ENCODE measurements around the gene NTM.

The NTM gene

GRCh38 chr11:131865860-131866259 lies 495.4 kb downstream of the NTM start:
- DNase-seq (ENCODE audit: low read depth), result no peak

- DNase-seq (ENCODE audit: low read depth), result no peak
Observed at GRCh38 chr11:131866535-131867400, 496.4 kb downstream of the NTM start.

GRCh38 chr11:131867457-131868257 lies 497.2 kb downstream of the NTM start:
- peak; percentile 64 for DNase-seq (ENCODE audit: low read depth)

GRCh38 chr11:131868629-131869507 lies 498.5 kb downstream of the NTM start:
- no peak for DNase-seq (ENCODE audit: low read depth)

- no peak for DNase-seq (ENCODE audit: low read depth)
Observed at GRCh38 chr11:131870305-131870704, 499.9 kb downstream of the NTM start.

- DNase-seq (ENCODE audit: low read depth), result no peak
Observed at GRCh38 chr11:131871006-131871405, 500.6 kb downstream of the NTM start.

GRCh38 chr11:131874070-131874469 lies 503.7 kb downstream of the NTM start:
- DNase-seq (ENCODE audit: low read depth), result no peak

- no peak for DNase-seq (ENCODE audit: low read depth)
Observed at GRCh38 chr11:131875611-131876010, 505.2 kb downstream of the NTM start.

- DNase-seq (ENCODE audit: low read depth), result no peak
Observed at GRCh38 chr11:131877246-131877942, 507.0 kb downstream of the NTM start.

- DNase-seq (ENCODE audit: low read depth), result no peak
Observed at GRCh38 chr11:131880316-131880715, 509.9 kb downstream of the NTM start.

- DNase-seq (ENCODE audit: low read depth), result no peak
Observed at GRCh38 chr11:131880976-131881375, 510.6 kb downstream of the NTM start.

GRCh38 chr11:131883332-131883731 lies 512.9 kb downstream of the NTM start:
- DNase-seq (ENCODE audit: low read depth), result no peak

GRCh38 chr11:131884461-131885073 lies 514.2 kb downstream of the NTM start:
- DNase-seq (ENCODE audit: low read depth), result no peak

GRCh38 chr11:131885431-131885830 lies 515.0 kb downstream of the NTM start:
- DNase-seq (ENCODE audit: low read depth), result no peak

- no peak for DNase-seq (ENCODE audit: low read depth)
Observed at GRCh38 chr11:131886201-131886600, 515.8 kb downstream of the NTM start.

- peak; percentile 94 for DNase-seq (ENCODE audit: low read depth)
Observed at GRCh38 chr11:131888230-131888855, 517.9 kb downstream of the NTM start.

GRCh38 chr11:131889146-131889577 lies 518.7 kb downstream of the NTM start:
- peak; percentile 84 for DNase-seq (ENCODE audit: low read depth)

- DNase-seq (ENCODE audit: low read depth), result no peak
Observed at GRCh38 chr11:131889760-131890581, 519.6 kb downstream of the NTM start.

GRCh38 chr11:131893103-131893890 lies 522.9 kb downstream of the NTM start:
- DNase-seq (ENCODE audit: low read depth), result no peak

All from non-pigmented ciliary epithelial cell (primary cell).